ENCODE measurements around the gene CCDC142. TPM values are rescaled to one million over a fixed set of nuclear protein-coding genes. Genes with fewer than 3 reads are reported as not detected.

The CCDC142 gene
- total and polyA plus RNA-seq, 9 of the 15 experiments (the other 6 are each of a cell fraction or from before 2014, with no cell fraction given): 0.55 to 11.7 (median 7.2) TPM

DNA sequence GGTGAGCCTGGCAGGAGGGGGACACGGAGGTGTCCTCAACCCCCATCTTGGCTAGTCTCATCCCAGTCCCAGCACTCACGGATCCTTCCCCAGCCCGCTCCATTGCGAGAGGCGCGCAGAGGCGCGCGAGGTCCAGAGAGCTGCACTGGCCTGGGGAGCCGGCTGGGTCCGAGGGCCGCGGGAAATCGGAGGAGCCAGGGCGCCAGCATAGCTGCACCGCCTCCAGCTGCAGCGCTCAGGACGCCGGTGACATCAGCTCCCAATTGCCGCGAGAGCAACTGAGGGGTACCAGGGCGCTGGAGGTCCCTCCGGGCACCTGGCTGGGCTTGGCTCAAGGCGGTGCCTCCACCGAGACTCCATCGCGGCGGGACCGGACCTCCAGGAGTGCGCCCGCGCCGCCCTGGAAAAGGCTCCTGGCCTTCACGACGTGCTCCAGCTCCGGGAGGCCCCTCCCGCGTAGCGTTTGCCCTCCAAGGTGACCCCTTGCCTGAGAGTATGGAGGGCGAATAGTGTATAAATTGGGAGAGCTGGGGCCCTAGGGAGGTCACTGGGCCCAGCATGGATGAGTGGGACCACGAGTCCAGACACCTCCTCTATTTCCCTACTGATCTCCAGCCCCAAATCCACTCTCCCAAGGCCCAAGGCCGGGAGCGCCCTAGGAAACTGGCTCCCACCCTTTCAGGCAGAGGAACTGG, 46.5 kb downstream of the CCDC142 start:
- ATAC-seq (no peak), FAIRE-seq (no peak), DNase-seq (ENCODE audit: extremely low read depth in 1 of 4, low spot score in 3 of 4) (no peak)
- Histone ChIP-seq H3K27me3 (ENCODE audit: control insufficient read depth in 2 of 2, insufficient read depth in 2 of 2, low read length in 2 of 2) (no peaks in the 10 kb centered on the region), H3K9ac (ENCODE audit: insufficient read depth in 1 of 2, low read depth in 2 of 2, low read length in 2 of 2) (peak overlapping the region in 1 of 2 experiments; percentile 54; a peak in 2 of 4 replicates), H2AFZ (ENCODE audit: low read depth, low read length) (no peak overlapping the region), H3K4me2 (ENCODE audit: insufficient read depth, low read length) (no peak overlapping the region), H3K4me3 (no peak overlapping the region), H3K4me1 (replicated peaks in 1 of 2; ENCODE audit: control insufficient read depth in 2 of 2, insufficient read depth in 2 of 2, low read length in 2 of 2) (peaks cover 16 to 34% of the 10 kb centered on the region in 2 experiments; a peak in 4 of 5 replicates), H3K79me2 (ENCODE audit: control insufficient read depth, insufficient read depth, low read length) (no peaks in the 10 kb centered on the region), H3K9me3 (replicated peaks; ENCODE audit: control insufficient read depth, insufficient read depth, low read depth, low read length) (no peaks in the 10 kb centered on the region), H4K20me1 (replicated peaks; ENCODE audit: control insufficient read depth, insufficient read depth, low read length) (no peaks in the 10 kb centered on the region), H3K9me1 (ENCODE audit: control insufficient read depth, insufficient read depth, low read length) (no peaks in the 10 kb centered on the region), H3K27ac (ENCODE audit: extremely low read depth, low read depth, low read length) (no peak overlapping the region), H3K36me3 (ENCODE audit: control insufficient read depth, insufficient read depth, low read length) (no peaks in the 10 kb centered on the region)
- in situ Hi-C loops (cut with MboI): no loop called here
- intact Hi-C loops (cut with micrococcal nuclease): no loop called here
- BruUV-seq (replicated peaks): no TSS peak
- TF ChIP-seq GABPB1 (CRISPR knock-in tag; IDR thresholded peaks at IDR 0.05) (no peak), RBFOX2 (IDR thresholded peaks at IDR 0.05; ENCODE audit: low read depth, low read length) (0 out of 2 replicates have a peak, but pooled peaks have one; percentile 19), DMBX1 (CRISPR knock-in tag; IDR thresholded peaks at IDR 0.05; ENCODE audit: borderline replicate concordance) (no peak), CHCHD3 (CRISPR knock-in tag; IDR thresholded peaks at IDR 0.05) (no peak), TAF1 (IDR thresholded peaks at IDR 0.05; ENCODE audit: control insufficient read depth, extremely low read depth, insufficient read depth, low read length, severe bottlenecking) (no peak), FOXK1 (CRISPR knock-in tag; IDR thresholded peaks at IDR 0.05; ENCODE audit: borderline replicate concordance) (no peak), POLR2G (IDR thresholded peaks at IDR 0.05; ENCODE audit: low read depth, low read length) (0 out of 2 replicates have a peak, but pooled peaks have one; percentile 14), ZNF57 (CRISPR knock-in tag; IDR thresholded peaks at IDR 0.05) (no peak)
- TF ChIP-seq, protein P1, sequence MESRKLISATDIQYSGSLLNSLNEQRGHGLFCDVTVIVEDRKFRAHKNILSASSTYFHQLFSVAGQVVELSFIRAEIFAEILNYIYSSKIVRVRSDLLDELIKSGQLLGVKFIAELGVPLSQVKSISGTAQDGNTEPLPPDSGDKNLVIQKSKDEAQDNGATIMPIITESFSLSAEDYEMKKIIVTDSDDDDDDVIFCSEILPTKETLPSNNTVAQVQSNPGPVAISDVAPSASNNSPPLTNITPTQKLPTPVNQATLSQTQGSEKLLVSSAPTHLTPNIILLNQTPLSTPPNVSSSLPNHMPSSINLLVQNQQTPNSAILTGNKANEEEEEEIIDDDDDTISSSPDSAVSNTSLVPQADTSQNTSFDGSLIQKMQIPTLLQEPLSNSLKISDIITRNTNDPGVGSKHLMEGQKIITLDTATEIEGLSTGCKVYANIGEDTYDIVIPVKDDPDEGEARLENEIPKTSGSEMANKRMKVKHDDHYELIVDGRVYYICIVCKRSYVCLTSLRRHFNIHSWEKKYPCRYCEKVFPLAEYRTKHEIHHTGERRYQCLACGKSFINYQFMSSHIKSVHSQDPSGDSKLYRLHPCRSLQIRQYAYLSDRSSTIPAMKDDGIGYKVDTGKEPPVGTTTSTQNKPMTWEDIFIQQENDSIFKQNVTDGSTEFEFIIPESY (CRISPR knock-in tag; IDR thresholded peaks at IDR 0.05): peak; percentile 73; the same call in 1 of the 2 replicates
- TF ChIP-seq, protein P2, sequence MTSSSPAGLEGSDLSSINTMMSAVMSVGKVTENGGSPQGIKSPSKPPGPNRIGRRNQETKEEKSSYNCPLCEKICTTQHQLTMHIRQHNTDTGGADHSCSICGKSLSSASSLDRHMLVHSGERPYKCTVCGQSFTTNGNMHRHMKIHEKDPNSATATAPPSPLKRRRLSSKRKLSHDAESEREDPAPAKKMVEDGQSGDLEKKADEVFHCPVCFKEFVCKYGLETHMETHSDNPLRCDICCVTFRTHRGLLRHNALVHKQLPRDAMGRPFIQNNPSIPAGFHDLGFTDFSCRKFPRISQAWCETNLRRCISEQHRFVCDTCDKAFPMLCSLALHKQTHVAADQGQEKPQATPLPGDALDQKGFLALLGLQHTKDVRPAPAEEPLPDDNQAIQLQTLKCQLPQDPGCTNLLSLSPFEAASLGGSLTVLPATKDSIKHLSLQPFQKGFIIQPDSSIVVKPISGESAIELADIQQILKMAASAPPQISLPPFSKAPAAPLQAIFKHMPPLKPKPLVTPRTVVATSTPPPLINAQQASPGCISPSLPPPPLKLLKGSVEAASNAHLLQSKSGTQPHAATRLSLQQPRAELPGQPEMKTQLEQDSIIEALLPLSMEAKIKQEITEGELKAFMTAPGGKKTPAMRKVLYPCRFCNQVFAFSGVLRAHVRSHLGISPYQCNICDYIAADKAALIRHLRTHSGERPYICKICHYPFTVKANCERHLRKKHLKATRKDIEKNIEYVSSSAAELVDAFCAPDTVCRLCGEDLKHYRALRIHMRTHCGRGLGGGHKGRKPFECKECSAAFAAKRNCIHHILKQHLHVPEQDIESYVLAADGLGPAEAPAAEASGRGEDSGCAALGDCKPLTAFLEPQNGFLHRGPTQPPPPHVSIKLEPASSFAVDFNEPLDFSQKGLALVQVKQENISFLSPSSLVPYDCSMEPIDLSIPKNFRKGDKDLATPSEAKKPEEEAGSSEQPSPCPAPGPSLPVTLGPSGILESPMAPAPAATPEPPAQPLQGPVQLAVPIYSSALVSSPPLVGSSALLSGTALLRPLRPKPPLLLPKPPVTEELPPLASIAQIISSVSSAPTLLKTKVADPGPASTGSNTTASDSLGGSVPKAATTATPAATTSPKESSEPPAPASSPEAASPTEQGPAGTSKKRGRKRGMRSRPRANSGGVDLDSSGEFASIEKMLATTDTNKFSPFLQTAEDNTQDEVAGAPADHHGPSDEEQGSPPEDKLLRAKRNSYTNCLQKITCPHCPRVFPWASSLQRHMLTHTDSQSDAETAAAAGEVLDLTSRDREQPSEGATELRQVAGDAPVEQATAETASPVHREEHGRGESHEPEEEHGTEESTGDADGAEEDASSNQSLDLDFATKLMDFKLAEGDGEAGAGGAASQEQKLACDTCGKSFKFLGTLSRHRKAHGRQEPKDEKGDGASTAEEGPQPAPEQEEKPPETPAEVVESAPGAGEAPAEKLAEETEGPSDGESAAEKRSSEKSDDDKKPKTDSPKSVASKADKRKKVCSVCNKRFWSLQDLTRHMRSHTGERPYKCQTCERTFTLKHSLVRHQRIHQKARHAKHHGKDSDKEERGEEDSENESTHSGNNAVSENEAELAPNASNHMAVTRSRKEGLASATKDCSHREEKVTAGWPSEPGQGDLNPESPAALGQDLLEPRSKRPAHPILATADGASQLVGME (CRISPR knock-in tag; IDR thresholded peaks at IDR 0.05): no peak
- CTCF ChIA-PET (ENCODE audit: low intra/inter-chr PET ratio): no interaction called here
- POLR2A ChIA-PET: interaction anchor here (1.0 kb wide), 1 partner anchor 18 kb away, joined by 5 read pairs; the partner anchor contains the start of gene INO80B
- 69% methylated on average over 25 of the region's 43 CpGs for WGBS (ENCODE audit: insufficient coverage, low coverage, missing lambda C conversion rate)

All from K562 (cell line).